ENCODE data around the gene PIGC.

Gene PIGC

GRCh38 chr1:172401892-172402291 is 42.0 kb downstream of the PIGC start:
- Histone ChIP-seq H3K27ac (no peak overlapping the region), H3K9me3 (ENCODE audit: severe bottlenecking) (no peaks in the 10 kb centered on the region), H3K27me3 (ENCODE audit: insufficient read depth, low read depth, severe bottlenecking) (no peaks in the 10 kb centered on the region), H3K4me3 (ENCODE audit: low read depth, low read length) (no peak overlapping the region), H3K36me3 (no peaks in the 10 kb centered on the region)
- TF ChIP-seq, protein P1, sequence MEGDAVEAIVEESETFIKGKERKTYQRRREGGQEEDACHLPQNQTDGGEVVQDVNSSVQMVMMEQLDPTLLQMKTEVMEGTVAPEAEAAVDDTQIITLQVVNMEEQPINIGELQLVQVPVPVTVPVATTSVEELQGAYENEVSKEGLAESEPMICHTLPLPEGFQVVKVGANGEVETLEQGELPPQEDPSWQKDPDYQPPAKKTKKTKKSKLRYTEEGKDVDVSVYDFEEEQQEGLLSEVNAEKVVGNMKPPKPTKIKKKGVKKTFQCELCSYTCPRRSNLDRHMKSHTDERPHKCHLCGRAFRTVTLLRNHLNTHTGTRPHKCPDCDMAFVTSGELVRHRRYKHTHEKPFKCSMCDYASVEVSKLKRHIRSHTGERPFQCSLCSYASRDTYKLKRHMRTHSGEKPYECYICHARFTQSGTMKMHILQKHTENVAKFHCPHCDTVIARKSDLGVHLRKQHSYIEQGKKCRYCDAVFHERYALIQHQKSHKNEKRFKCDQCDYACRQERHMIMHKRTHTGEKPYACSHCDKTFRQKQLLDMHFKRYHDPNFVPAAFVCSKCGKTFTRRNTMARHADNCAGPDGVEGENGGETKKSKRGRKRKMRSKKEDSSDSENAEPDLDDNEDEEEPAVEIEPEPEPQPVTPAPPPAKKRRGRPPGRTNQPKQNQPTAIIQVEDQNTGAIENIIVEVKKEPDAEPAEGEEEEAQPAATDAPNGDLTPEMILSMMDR (IDR thresholded peaks at IDR 0.05; ENCODE audit: low read depth, low read length), result peak; percentile 55
- peak; percentile 25 for DNase-seq

DNA sequence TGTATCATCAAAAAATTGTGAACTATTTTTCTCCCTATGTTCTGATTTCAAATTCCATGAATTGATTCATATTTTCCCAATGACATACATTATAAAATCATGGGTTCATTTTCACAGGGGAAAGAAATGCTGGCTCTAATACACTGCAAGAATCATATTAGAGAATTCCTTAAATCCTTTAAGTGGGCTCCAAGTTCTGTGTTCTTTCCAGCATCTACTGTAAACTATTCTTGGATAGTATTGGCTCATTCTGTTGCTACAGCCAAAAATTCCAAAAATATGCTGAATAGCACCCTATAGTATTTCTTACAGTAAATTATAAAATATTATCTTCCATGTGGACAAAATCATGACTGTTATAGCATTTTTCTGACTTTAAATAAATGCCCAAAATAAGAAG is 42.4 kb downstream of the PIGC start:
- H3K27me3 ChIP-seq (ENCODE audit: insufficient read depth, low read depth, severe bottlenecking), result no peaks in the 10 kb centered on the region
- H3K4me3 ChIP-seq (ENCODE audit: low read depth, low read length), result no peak overlapping the region
- no peak for DNase-seq
- H3K27ac ChIP-seq, result no peak overlapping the region
- TF ChIP-seq, protein P1 (IDR thresholded peaks at IDR 0.05; ENCODE audit: low read depth, low read length), result no peak
- H3K36me3 ChIP-seq, result no peaks in the 10 kb centered on the region
- H3K9me3 ChIP-seq (ENCODE audit: severe bottlenecking), result no peaks in the 10 kb centered on the region

GRCh38 chr1:172400722-172401105 is 43.2 kb downstream of the PIGC start:
- Histone ChIP-seq H3K27ac (no peak overlapping the region), H3K27me3 (ENCODE audit: insufficient read depth, low read depth, severe bottlenecking) (no peaks in the 10 kb centered on the region), H3K9me3 (ENCODE audit: severe bottlenecking) (no peaks in the 10 kb centered on the region), H3K4me3 (ENCODE audit: low read depth, low read length) (no peak overlapping the region), H3K36me3 (no peaks in the 10 kb centered on the region)
- DNase-seq, result no peak
- TF ChIP-seq, protein P1 (IDR thresholded peaks at IDR 0.05; ENCODE audit: low read depth, low read length), result no peak

DNA sequence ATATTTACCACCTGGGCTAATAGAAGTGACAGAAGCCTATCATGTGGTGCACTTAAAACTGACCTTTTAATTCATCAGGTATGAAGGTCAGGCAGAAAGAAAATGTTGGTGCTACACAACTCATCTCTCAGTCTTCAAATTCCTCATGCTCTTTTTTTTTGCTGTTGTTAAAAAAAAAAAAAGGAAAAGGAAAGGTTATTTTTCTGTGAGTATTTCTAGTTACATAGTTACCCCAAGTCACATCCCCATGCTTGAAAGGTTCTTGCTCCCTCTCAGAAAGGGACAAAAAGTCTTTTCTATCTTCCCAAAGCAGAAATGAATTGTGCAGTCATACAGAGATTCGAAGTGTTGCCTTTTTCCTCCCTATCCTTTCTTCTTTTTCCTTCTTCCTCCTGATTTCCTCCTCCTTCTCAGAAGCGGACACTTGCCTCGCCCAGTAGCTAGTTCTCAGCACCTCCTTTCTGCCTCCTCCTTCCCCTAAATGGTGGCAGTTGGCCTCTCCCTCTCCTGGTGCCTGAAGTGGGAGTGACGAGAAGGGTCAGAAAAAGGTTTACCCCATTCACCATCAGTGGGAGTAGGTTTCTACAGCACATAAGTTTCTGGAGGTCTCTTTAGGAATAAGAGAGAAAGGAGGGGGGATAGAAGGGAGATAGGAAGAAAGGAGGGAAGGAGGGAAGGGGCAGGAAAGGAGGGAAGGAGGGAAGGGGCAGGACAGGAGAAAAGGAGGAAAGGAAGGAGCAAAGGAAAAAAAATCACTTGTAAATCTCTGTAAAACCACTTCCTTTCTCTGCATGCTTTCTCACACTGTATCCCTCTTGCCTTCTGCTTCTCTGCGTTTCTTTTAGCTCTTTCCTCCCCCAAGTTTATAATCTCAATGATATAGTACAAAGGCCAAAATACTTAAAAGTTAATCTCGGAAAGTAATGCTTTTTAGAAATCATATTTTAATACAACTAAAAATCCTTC is 43.8 kb downstream of the PIGC start:
- DNase-seq, result no peak
- Histone ChIP-seq H3K9me3 (ENCODE audit: severe bottlenecking) (no peaks in the 10 kb centered on the region), H3K36me3 (no peaks in the 10 kb centered on the region), H3K4me3 (ENCODE audit: low read depth, low read length) (no peak overlapping the region), H3K27ac (no peak overlapping the region), H3K27me3 (ENCODE audit: insufficient read depth, low read depth, severe bottlenecking) (no peaks in the 10 kb centered on the region)
- TF ChIP-seq, protein P1 (IDR thresholded peaks at IDR 0.05; ENCODE audit: low read depth, low read length), result no peak

DNA sequence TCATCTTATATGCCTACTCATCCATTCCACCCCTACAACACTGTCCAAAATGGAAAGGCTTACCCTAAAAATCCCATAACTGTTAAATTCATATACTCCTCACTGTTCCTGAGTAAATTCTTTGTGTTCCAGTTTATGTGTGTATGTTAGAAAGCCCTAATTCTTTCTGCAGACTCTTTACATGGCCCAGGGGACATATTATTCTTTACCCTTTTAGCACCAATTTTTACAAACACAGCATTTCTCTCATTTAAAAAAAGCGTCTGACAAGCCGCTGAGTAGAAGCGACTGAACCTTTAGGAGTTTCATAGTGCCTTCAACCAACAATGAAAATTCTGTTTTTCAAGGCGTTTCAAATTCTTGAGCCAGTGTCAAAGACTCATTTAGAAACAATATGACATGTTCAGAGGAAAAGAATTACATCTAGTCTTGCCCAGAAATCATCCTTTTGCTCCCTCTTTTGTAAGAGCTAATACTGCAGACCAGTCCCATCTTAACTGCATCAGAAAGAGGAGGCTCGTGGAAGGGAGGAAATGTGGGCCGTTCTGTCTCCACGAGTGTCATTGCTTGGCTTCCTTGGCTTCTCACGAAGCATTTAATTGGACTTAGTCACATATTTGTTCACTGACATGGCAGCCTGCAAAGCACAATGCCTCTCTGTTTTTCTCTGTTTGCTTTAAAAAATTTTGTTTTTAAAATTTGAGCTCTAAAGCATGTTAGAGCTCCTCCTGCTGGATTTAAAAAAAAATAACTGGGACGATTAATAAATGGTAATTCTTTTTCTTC is 44.7 kb downstream of the PIGC start:
- no peak overlapping the region for H3K4me3 ChIP-seq (ENCODE audit: low read depth, low read length)
- no peak for DNase-seq
- H3K27me3 ChIP-seq (ENCODE audit: insufficient read depth, low read depth, severe bottlenecking), result no peaks in the 10 kb centered on the region
- no peaks in the 10 kb centered on the region for H3K9me3 ChIP-seq (ENCODE audit: severe bottlenecking)
- no peaks in the 10 kb centered on the region for H3K36me3 ChIP-seq
- no peak overlapping the region for H3K27ac ChIP-seq
- TF ChIP-seq, protein P1 (IDR thresholded peaks at IDR 0.05; ENCODE audit: low read depth, low read length), result peak; percentile 25; the same call in 1 of the 2 replicates

All from WERI-Rb-1 (cell line).